Stimulated activated CD8-positive, alpha-beta memory T cell treated with anti-CD3 and anti-CD28 coated beads, Interleukin-15, amount 100 ng/mL, for 4 hours (primary cell): Measurements from ENCODE around the gene CILP.
"Not testable (repeated sequence)": the region's sequence is repeated elsewhere in the genome, so short reads cannot be mapped to it uniquely, and the experiment has no call there.

Experiments used
- DNase-seq, 2 donors: peaks; one replicate each; pipeline ENCODE4 v3.0.0-alpha.2; 2020; ENCODE audit warnings: low read depth in 2 of 2

CILP gene

GRCh38 chr15:65195548-65195923 lies 15.7 kb downstream of the CILP start:
- DNase-seq = no peak

DNA sequence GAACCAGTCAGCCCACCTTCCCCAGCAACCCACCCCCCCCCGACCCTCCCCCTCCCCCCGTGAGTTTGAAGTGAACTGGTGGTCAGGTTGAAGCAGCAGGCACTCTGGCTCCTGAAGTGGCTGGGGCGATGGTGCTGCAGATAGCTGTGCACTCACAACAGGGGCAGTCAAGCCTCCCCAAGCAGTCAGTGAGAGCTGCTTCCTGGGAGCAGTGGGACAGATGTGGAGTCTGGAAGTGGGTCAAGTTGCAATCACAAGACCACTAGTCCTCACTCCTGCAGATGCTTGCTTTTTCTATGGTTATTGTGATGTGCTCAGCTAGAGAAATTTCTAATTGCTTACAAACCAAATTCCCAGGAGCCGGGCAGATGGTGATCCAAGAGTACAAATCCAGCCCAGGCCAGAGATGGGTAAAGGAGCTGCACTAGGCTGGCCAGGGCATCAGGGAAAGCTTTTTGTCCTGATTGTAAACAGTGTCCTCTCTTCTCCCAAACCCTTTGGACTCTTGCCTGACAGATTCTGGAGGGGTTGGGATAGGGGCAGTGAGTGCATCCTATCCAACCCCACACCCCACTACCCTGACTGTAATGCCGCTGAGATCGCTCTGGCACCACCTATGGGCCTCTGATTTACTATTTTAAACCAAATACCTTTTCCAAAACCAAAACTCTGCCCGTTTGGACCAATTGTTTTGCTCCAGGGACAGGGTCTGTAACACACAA lies 16.3 kb downstream of the CILP start:
- no peak for DNase-seq

- no peak for DNase-seq
These were observed 19.3 kb downstream of the CILP start for GRCh38 chr15:65192016-65192415.

GRCh38 chr15:65189102-65189740 lies 22.1 kb downstream of the CILP start:
- no peak for DNase-seq

- DNase-seq = not testable (repeated sequence)
These were observed 22.8 kb downstream of the CILP start for GRCh38 chr15:65188472-65188871.

GRCh38 chr15:65184868-65185717 lies 26.2 kb downstream of the CILP start, which contains the start of gene CLPX:
TSS of gene CLPX (minus strand) at chr15:65185342. CDS start at chr15:65185153, 189 bp downstream.
- DNase-seq = peak; percentile 83 to 84

DNA sequence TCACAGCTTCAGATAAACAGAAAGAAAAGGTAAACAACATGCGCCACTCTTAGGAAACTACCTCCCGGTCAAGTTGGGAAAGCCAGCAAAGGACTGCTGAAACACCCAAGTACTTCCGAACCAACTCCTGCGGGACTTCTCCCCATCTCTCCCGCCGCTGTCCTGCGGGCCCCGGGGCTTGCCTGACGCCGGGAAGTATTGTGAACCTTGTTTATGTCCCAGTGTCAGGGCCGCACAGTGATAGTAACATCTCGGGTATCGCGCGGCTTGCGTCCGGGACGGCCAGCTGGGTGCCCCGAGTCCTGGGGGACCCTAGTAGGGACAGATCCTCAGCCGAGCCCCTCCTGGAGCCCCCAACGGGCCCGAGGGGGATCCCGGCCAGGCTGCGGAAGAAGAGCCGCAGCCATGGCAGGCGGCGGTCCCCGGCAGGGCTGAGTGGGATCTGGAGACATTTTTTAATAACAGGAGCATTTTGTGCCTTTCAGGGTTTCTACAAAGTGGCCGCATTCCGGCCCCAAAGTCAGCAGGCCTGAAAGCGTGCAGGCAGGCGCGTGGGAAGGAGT lies 26.9 kb downstream of the CILP start:
- DNase-seq = no peak

DNA sequence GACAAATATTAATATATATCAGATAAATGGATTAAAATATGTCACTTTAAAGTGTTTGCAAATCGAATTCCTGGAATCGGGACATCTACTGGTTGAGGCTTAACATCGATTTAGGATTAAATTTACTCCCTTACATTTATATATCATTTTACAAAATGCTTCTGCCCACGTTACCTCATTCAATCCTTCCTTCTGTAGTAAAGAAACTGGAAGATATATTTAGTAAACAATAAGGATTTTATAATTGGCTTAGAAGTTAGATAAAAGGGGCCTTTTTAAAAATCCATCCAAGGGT lies 27.5 kb downstream of the CILP start:
- no peak for DNase-seq

GRCh38 chr15:65182538-65182937 lies 28.7 kb downstream of the CILP start:
- DNase-seq = no peak

DNA sequence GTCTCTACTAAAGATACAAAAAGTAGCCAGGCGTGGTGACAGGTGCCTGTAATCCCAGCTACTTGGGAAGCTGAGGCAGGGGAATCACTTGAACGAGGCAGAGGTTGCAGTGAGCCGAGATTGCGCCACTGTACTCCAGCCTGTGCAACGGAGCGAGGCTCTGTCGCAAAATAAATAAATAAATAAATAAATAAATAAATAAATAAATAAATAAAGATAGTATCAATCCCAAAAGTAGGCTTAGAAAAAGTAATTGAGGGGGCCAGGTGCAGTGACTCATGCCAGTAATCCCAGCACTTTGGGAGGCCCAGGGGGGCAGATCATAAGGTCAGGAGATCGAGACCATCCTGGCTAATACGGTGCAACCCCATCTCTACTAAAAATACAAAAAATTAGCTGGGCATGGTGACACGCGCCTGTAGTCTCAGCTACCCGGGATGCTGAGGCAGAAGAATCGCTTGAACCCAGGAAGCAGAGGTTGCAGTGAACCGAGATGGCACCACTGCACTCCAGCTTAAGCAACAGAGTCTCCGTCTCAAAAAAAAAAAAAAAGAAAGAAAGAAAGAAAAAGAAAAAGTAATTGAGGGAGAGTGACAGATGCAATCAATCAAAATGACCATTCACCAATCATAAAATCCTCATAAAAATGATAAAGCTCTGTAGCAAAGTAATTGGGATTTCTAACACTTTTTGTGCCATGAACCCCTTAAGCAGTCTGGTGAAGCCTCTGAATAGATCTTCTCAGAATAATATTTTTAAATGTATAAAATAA lies 29.5 kb downstream of the CILP start:
- not testable (repeated sequence) for DNase-seq

- no peak for DNase-seq
These were observed 31.1 kb downstream of the CILP start for GRCh38 chr15:65180167-65180566.

DNA sequence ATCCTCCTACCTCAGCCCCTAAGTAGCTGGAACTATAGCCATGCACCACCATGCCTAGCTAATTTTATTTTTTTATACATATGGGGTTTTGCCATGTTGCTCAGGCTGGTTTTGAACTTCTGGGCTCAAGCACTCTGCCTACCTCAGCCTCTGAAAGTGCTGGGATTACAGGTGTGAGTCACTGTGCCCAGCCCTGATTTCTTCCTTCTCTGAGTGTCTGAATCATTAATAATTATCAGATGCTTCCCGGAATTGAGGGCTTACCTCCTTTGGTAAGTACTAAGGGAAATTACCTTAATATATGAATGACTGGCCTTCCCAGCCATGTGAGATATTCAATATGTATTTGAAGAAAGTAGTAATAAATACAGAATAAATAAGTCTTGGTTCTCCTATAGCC lies 33.4 kb downstream of the CILP start:
- DNase-seq = no peak

DNA sequence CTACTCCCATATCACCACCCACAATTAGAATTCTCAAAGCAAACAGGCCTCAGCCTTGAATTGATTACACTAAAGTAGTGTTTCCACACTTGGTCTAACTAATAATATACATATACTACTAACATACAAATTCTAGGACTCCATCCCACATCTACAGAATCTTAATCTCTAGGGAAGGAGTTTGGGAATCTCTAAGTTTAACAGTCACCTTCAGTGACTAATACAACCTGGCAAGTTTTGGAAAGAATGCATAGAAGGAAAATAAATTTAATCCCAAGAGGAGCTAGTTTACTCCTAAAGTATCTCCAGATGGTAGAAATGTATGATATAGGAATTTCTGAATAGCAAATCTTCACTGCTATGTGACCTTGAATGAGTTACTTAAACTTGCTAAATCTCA lies 35.2 kb downstream of the CILP start:
- no peak for DNase-seq

GRCh38 chr15:65175511-65175910 lies 35.8 kb downstream of the CILP start:
- no peak for DNase-seq

DNA sequence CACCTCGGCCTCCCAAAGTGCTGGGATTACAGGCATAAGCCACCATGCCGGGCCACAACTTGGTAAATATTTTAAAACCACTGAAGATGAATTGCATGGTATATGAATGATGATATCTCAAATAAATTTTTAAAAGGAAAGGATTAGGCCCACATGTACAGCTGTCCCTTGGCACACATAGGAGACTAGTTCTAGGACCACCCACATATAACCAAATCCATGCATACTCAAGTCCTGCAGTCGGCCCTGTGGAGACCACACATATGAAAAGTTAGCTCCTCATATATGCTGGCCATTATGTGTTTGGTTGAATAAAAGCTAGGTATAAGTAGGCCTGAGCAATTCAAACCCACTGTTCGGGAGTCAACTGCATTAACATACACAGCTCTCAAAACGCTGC lies 36.8 kb downstream of the CILP start:
- no peak for DNase-seq

GRCh38 chr15:65172531-65172930 lies 38.7 kb downstream of the CILP start:
- no peak for DNase-seq

DNA sequence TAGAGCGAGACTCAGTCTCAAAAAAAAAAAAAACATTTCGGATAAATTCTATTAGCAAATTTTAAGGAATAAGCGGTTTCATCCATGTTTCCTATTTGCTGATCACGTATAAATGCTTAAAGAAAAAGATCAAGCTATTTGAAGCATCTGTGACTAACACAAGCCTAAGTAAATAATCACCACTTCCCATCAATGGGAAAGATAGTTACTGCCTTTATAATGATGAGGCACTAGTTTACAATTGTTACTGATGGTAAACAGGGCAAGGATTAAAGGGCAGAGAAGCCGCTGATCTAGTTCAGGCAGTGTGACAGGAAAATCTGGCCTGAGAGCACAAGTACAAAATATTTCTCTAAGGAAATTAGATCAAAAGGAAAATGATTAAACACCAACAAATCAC lies 39.8 kb downstream of the CILP start:
- DNase-seq = no peak

DNA sequence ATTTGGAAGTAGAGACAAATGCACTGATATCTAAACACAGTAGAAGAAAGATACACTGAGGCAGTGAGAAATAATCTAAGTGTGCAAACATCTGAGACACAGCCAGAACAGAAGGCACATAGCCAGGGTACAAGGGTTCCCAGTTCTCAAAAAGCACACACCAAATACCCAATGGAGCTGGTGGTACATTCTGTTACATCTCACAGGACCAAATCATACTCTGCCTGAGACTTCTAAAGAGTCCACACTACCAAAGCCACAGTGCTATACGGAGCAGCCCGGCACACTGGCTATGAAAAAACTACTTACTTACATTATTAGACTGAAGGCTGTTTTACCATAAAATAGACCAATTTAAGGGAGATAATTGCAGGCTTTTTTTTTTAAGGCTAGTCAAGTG lies 45.4 kb downstream of the CILP start:
- DNase-seq = no peak

GRCh38 chr15:65164139-65164538 lies 47.1 kb downstream of the CILP start:
- DNase-seq = no peak

DNA sequence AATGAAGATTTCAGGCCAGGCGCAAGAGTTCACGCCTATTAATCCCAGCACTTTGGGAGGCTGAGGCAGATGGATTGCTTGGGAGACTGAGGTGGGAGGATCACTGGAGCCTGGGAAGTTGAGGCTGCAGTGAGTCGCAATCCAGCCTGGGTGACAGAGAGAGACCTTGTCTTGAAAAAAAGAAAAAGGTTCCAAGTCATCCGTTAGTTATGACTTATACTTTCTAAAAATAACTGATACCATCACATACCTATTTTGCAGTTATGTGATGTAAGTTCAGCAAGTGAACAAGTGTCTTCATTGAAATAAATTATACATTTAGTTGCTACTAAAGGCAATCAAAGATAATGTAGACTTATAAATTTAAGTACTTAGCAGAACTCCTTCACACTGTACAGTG lies 48.2 kb downstream of the CILP start:
- DNase-seq = no peak

- DNase-seq = no peak
These were observed 54.6 kb downstream of the CILP start for GRCh38 chr15:65156692-65157091.

DNA sequence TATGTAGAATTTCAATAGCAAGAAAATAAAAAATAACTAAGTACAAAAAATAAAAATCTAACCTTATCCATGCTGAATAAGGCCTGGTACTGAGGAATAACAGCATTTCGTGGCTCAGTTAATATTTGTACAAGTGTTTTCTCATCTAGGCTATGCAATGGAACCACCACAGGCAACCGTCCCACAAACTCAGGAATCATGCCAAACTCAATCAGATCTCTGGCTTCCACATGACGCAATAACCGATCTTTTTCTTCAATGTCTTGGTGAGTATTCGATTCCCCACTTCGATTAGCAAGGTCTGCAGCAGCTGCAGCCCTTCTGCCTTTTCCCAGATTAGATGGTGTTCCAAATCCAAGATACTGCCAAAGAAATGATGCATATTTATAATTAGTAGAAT lies 56.6 kb downstream of the CILP start:
- no peak for DNase-seq
